ENCODE measurements around the gene GABRA4. TPM values are rescaled to one million over a fixed set of nuclear protein-coding genes. Genes with fewer than 3 reads are reported as not detected.

The GABRA4 gene
- total RNA-seq, 1 experiment from 2014 or later: not detected

- no peaks in the 10 kb centered on the region for H3K4me1 Mint-ChIP-seq (ENCODE audit: low read depth, unreplicated experiment)
- H3K27me3 Mint-ChIP-seq (ENCODE audit: unreplicated experiment): no peaks in the 10 kb centered on the region
- no peak for DNase-seq
- no peaks in the 10 kb centered on the region for H3K36me3 Mint-ChIP-seq (ENCODE audit: insufficient read depth, unreplicated experiment)
- BruUV-seq (replicated peaks): no TSS peak
- H3K27ac Mint-ChIP-seq (ENCODE audit: unreplicated experiment): no peak overlapping the region
- intact Hi-C loops (cut with micrococcal nuclease; ENCODE audit: unreplicated experiment): no loop called here
- CTCF ChIA-PET: no interaction called here
- TF ChIP-seq CTCF (IDR thresholded peaks at IDR 0.05; ENCODE audit: unreplicated experiment): no peak
- H3K9me3 Mint-ChIP-seq (ENCODE audit: low read depth, unreplicated experiment): no peaks in the 10 kb centered on the region
- H3K4me3 Mint-ChIP-seq (ENCODE audit: low read depth, unreplicated experiment): no peak overlapping the region
Measured at GRCh38 chr4:46924789-46925529, 68.4 kb downstream of the GABRA4 start.

- Mint-ChIP-seq H3K27me3 (ENCODE audit: unreplicated experiment) (no peaks in the 10 kb centered on the region), H3K4me1 (ENCODE audit: low read depth, unreplicated experiment) (no peaks in the 10 kb centered on the region), H3K27ac (ENCODE audit: unreplicated experiment) (no peak overlapping the region), H3K9me3 (ENCODE audit: low read depth, unreplicated experiment) (no peaks in the 10 kb centered on the region), H3K36me3 (ENCODE audit: insufficient read depth, unreplicated experiment) (no peaks in the 10 kb centered on the region), H3K4me3 (ENCODE audit: low read depth, unreplicated experiment) (no peak overlapping the region)
- CTCF ChIA-PET: no interaction called here
- TF ChIP-seq CTCF (IDR thresholded peaks at IDR 0.05; ENCODE audit: unreplicated experiment): no peak
- no TSS peak for BruUV-seq (replicated peaks)
- DNase-seq: no peak
- intact Hi-C loops (cut with micrococcal nuclease; ENCODE audit: unreplicated experiment): no loop called here
Measured at GRCh38 chr4:46922205-46922604, 71.2 kb downstream of the GABRA4 start.

GRCh38 chr4:46909078-46909477 lies 84.3 kb downstream of the GABRA4 start, which contains the start of gene COX7B2:
TSS of gene COX7B2 (minus strand) at chr4:46909245. CDS start at chr4:46735192, 174,053 bp downstream.
- no peak for DNase-seq
- peaks cover 3% of the 10 kb centered on the region for H3K9me3 Mint-ChIP-seq (ENCODE audit: low read depth, unreplicated experiment)
- no peaks in the 10 kb centered on the region for H3K4me1 Mint-ChIP-seq (ENCODE audit: low read depth, unreplicated experiment)
- no peak within 1 kb of the TSS for H3K4me3 Mint-ChIP-seq (ENCODE audit: low read depth, unreplicated experiment)
- H3K27me3 Mint-ChIP-seq (ENCODE audit: unreplicated experiment): no peaks in the 10 kb centered on the region
- no peaks in the 10 kb centered on the region for H3K36me3 Mint-ChIP-seq (ENCODE audit: insufficient read depth, unreplicated experiment)
- intact Hi-C loops (cut with micrococcal nuclease; ENCODE audit: unreplicated experiment): no loop called here
- TF ChIP-seq CTCF (IDR thresholded peaks at IDR 0.05; ENCODE audit: unreplicated experiment): no peak
- no peak within 1 kb of the TSS for H3K27ac Mint-ChIP-seq (ENCODE audit: unreplicated experiment)
- CTCF ChIA-PET: no interaction called here
- no TSS peak for BruUV-seq (replicated peaks)

- intact Hi-C loops (cut with micrococcal nuclease; ENCODE audit: unreplicated experiment): no loop called here
- no peak overlapping the region for H3K4me3 Mint-ChIP-seq (ENCODE audit: low read depth, unreplicated experiment)
- H3K27me3 Mint-ChIP-seq (ENCODE audit: unreplicated experiment): no peaks in the 10 kb centered on the region
- CTCF ChIA-PET: no interaction called here
- DNase-seq: no peak
- no TSS peak for BruUV-seq (replicated peaks)
- H3K27ac Mint-ChIP-seq (ENCODE audit: unreplicated experiment): no peak overlapping the region
- no peaks in the 10 kb centered on the region for H3K36me3 Mint-ChIP-seq (ENCODE audit: insufficient read depth, unreplicated experiment)
- peaks cover 3% of the 10 kb centered on the region for H3K9me3 Mint-ChIP-seq (ENCODE audit: low read depth, unreplicated experiment)
- no peaks in the 10 kb centered on the region for H3K4me1 Mint-ChIP-seq (ENCODE audit: low read depth, unreplicated experiment)
- TF ChIP-seq CTCF (IDR thresholded peaks at IDR 0.05; ENCODE audit: unreplicated experiment): no peak
Measured at GRCh38 chr4:46908148-46908547, 85.2 kb downstream of the GABRA4 start.
